ENCODE data around the gene MPG. TPM values are rescaled to one million over a fixed set of nuclear protein-coding genes. Genes with fewer than 3 reads are reported as not detected.

MPG gene
- total and polyA plus RNA-seq, 2 of the 8 experiments (the other 6 are each of a cell fraction or from before 2014, with no cell fraction given), result 37.6 to 83.7 TPM

GRCh38 chr16:130533-131173, 52.6 kb downstream of the MPG start (continued):
- TF ChIP-seq CHD7 (IDR thresholded peaks at IDR 0.05; ENCODE audit: insufficient replicate concordance, low read length) (no peak), MAFK (IDR thresholded peaks at IDR 0.05; ENCODE audit: low read depth, low read length) (no peak), HDAC6 (IDR thresholded peaks at IDR 0.05; ENCODE audit: low read depth, low read length) (no peak), PHF8 (conservative IDR thresholded peaks at IDR 0.05; ENCODE audit: low read depth, low read length) (no peak), POLR2A (IDR thresholded peaks at IDR 0.05; ENCODE audit: control extremely low read depth in 1 of 2, low read depth in 2 of 2, low read length in 2 of 2) (no peak), KDM4A (IDR thresholded peaks at IDR 0.05; ENCODE audit: low read depth, low read length, severe bottlenecking) (no peak), SIX5 (IDR thresholded peaks at IDR 0.05; ENCODE audit: low read depth, low read length) (no peak), RNF2 (IDR thresholded peaks at IDR 0.05; ENCODE audit: borderline replicate concordance, low read depth, low read length, missing control alignments, poor library complexity, severe bottlenecking) (no peak)
- TF ChIP-seq, protein P1, sequence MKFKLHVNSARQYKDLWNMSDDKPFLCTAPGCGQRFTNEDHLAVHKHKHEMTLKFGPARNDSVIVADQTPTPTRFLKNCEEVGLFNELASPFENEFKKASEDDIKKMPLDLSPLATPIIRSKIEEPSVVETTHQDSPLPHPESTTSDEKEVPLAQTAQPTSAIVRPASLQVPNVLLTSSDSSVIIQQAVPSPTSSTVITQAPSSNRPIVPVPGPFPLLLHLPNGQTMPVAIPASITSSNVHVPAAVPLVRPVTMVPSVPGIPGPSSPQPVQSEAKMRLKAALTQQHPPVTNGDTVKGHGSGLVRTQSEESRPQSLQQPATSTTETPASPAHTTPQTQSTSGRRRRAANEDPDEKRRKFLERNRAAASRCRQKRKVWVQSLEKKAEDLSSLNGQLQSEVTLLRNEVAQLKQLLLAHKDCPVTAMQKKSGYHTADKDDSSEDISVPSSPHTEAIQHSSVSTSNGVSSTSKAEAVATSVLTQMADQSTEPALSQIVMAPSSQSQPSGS (IDR thresholded peaks at IDR 0.05; ENCODE audit: low read length), result no peak

Measured in H1 (cell line).